ENCODE measurements around the gene KCNQ2.

DNA sequence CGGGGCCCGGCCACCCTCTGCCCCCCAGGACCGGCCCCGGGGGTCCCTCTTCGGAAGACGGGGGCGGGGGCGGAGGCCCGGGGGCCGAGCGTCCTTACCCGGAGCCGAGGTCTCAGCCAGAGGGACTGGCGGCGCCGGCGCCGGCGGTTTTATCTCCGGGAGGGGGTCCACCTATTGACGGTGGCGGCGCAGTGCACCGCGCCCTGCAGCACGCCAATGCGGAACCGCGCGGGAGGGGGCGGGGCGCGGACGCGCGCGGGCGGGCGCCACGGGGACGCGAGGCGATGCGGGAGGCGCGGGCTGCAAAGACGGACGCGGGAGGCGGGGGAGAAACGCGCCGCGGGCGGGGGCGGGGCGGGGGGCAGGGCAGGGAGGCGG, 26.5 kb upstream of the KCNQ2 start, which contains the start of gene EEF1A2:
- TF ChIP-seq CTCF (conservative IDR thresholded peaks at IDR 0.05): no peak; the same call in 1 of the 2 replicates
- no peak for TF ChIP-seq ZFX (IDR thresholded peaks at IDR 0.05)
